ENCODE data around the gene SAV1. TPM values are rescaled to one million over a fixed set of nuclear protein-coding genes. Genes with fewer than 3 reads are reported as not detected.

The SAV1 gene
- total and polyA plus RNA-seq, 2 donors (not counting 1 experiment from before 2014, with no cell fraction given), result 22.4 to 36.1 TPM

DNA sequence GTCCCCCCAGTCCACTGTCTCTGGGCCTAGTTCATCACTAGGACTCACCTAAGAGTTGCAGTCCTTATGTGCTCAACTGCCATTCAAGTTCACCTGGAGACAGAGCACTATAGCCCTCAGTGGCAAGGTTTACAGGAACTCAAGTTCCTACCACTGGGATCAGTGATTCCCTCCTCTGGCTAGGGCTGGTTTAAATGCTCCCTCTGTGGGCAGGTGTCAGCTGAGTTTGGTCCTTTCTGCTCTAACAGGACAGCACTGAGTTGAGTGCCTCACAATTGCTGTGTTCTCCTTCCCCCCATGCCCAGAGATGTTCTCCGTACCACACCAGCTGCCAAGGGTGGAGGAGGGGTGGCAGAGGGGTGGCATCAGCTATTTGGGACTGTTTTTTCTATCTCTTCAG is 20.8 kb upstream of the SAV1 start:
- no peaks in the 10 kb centered on the region for H3K27me3 ChIP-seq (replicated peaks in 1 of 4; ENCODE audit: control extremely low read depth in 1 of 4, control insufficient read depth in 3 of 4, insufficient read depth in 4 of 4, low read length in 3 of 4)
- H3K9ac ChIP-seq (ENCODE audit: low read length), result no peak overlapping the region
- ATAC-seq (ENCODE audit: low read depth), result no peak
- peaks cover 8 to 17% (median 9%) of the 10 kb centered on the region in 3 donors for H3K9me3 ChIP-seq (ENCODE audit: control extremely low read depth in 1 of 3, control insufficient read depth in 2 of 3, insufficient read depth in 1 of 3, low read length in 2 of 3)
- no CpG with 5 or more reads among the region's 1 CpG for WGBS (ENCODE audit: insufficient coverage)
- H3K4me3 ChIP-seq (ENCODE audit: control extremely low read depth in 1 of 5, extremely low read depth in 1 of 5, insufficient read depth in 1 of 5, low read depth in 2 of 5, low read length in 4 of 5), result no peak overlapping the region
- no peaks in the 10 kb centered on the region for H3K79me2 ChIP-seq (ENCODE audit: control insufficient read depth, insufficient read depth, low read length)
- DNase-seq, result no peak
- H3K27me3 Mint-ChIP-seq, result no peaks in the 10 kb centered on the region
- H3K4me2 ChIP-seq (replicated peaks; ENCODE audit: low read depth, low read length, poor library complexity, severe bottlenecking), result no peak overlapping the region
- intact Hi-C loops (cut with micrococcal nuclease), result no loop called here
- no peak overlapping the region for H3K27ac ChIP-seq (ENCODE audit: low read length in 2 of 2)
- no peaks in the 10 kb centered on the region for H3K4me1 Mint-ChIP-seq
- no peaks in the 10 kb centered on the region for H3K4me1 ChIP-seq (ENCODE audit: control insufficient read depth in 2 of 2, insufficient read depth in 2 of 2, low read length in 2 of 2)
- H2AFZ ChIP-seq (ENCODE audit: insufficient read depth, low read depth, low read length, poor library complexity, severe bottlenecking), result no peak overlapping the region
- TF ChIP-seq, protein P1, sequence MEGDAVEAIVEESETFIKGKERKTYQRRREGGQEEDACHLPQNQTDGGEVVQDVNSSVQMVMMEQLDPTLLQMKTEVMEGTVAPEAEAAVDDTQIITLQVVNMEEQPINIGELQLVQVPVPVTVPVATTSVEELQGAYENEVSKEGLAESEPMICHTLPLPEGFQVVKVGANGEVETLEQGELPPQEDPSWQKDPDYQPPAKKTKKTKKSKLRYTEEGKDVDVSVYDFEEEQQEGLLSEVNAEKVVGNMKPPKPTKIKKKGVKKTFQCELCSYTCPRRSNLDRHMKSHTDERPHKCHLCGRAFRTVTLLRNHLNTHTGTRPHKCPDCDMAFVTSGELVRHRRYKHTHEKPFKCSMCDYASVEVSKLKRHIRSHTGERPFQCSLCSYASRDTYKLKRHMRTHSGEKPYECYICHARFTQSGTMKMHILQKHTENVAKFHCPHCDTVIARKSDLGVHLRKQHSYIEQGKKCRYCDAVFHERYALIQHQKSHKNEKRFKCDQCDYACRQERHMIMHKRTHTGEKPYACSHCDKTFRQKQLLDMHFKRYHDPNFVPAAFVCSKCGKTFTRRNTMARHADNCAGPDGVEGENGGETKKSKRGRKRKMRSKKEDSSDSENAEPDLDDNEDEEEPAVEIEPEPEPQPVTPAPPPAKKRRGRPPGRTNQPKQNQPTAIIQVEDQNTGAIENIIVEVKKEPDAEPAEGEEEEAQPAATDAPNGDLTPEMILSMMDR (IDR thresholded peaks at IDR 0.05), result no peak
- no peak for TF ChIP-seq EZH2 (IDR thresholded peaks at IDR 0.05; ENCODE audit: borderline replicate concordance, insufficient read depth, low read depth, low read length, poor library complexity, severe bottlenecking)
- CTCF ChIA-PET, result interaction anchor here (0.8 to 1.3 kb wide), 2 partner anchors 26 to 88 kb away, joined by 3 to 4 read pairs; no protein-coding TSS in a partner anchor
- POLR2A ChIA-PET, result no interaction called here
- H3K36me3 ChIP-seq (replicated peaks in 1 of 2; ENCODE audit: control extremely low read depth in 1 of 2, control insufficient read depth in 1 of 2, extremely low read depth in 1 of 2, insufficient read depth in 2 of 2, low read length in 1 of 2), result no peaks in the 10 kb centered on the region
- H3K4me3 Mint-ChIP-seq, result no peak overlapping the region
- no peaks in the 10 kb centered on the region for H4K20me1 ChIP-seq (ENCODE audit: control insufficient read depth, insufficient read depth, low read length, poor library complexity, severe bottlenecking)
- peaks cover 6% of the 10 kb centered on the region for H3K9me3 Mint-ChIP-seq (ENCODE audit: insufficient read depth)
- H3K27ac Mint-ChIP-seq, result no peak overlapping the region

DNA sequence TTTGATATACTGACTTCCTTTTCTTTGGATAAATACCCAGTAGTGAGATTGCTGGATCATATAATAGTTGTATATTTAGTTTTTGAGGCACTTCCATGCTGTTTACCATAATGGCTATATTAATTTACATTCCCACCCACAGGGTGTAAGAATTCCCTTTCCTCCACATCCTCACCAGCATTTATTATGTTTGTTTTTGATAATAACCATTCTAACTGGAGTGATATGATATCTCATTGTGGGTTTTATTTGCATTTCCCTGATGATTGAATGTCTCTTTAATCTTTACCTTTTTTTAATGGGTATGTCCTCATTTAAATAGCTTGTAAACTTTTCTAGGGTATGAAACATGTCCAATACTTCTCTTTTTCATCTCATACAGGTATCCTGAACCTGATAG is 11.6 kb upstream of the SAV1 start:
- H3K4me3 Mint-ChIP-seq, result no peak overlapping the region
- Histone ChIP-seq H3K4me1 (ENCODE audit: control insufficient read depth in 2 of 2, insufficient read depth in 2 of 2, low read length in 2 of 2) (peaks cover 24 to 26% of the 10 kb centered on the region in 2 donors), H3K27me3 (replicated peaks in 1 of 4; ENCODE audit: control extremely low read depth in 1 of 4, control insufficient read depth in 3 of 4, insufficient read depth in 4 of 4, low read length in 3 of 4) (no peaks in the 10 kb centered on the region), H2AFZ (ENCODE audit: insufficient read depth, low read depth, low read length, poor library complexity, severe bottlenecking) (no peak overlapping the region), H3K36me3 (replicated peaks in 1 of 2; ENCODE audit: control extremely low read depth in 1 of 2, control insufficient read depth in 1 of 2, extremely low read depth in 1 of 2, insufficient read depth in 2 of 2, low read length in 1 of 2) (no peaks in the 10 kb centered on the region), H3K79me2 (ENCODE audit: control insufficient read depth, insufficient read depth, low read length) (no peaks in the 10 kb centered on the region), H3K4me3 (ENCODE audit: control extremely low read depth in 1 of 5, extremely low read depth in 1 of 5, insufficient read depth in 1 of 5, low read depth in 2 of 5, low read length in 4 of 5) (no peak overlapping the region), H3K9me3 (ENCODE audit: control extremely low read depth in 1 of 3, control insufficient read depth in 2 of 3, insufficient read depth in 1 of 3, low read length in 2 of 3) (no peaks in the 10 kb centered on the region), H3K9ac (ENCODE audit: low read length) (no peak overlapping the region), H3K4me2 (replicated peaks; ENCODE audit: low read depth, low read length, poor library complexity, severe bottlenecking) (no peak overlapping the region), H3K27ac (ENCODE audit: low read length in 2 of 2) (no peak overlapping the region), H4K20me1 (ENCODE audit: control insufficient read depth, insufficient read depth, low read length, poor library complexity, severe bottlenecking) (no peaks in the 10 kb centered on the region)
- intact Hi-C loops (cut with micrococcal nuclease), result loop anchor here (5.0 kb wide), 1 partner anchor 32 kb away; no protein-coding TSS in a partner anchor
- no peaks in the 10 kb centered on the region for H3K27me3 Mint-ChIP-seq
- peaks cover 31% of the 10 kb centered on the region for H3K4me1 Mint-ChIP-seq
- no peak for TF ChIP-seq EZH2 (IDR thresholded peaks at IDR 0.05; ENCODE audit: borderline replicate concordance, insufficient read depth, low read depth, low read length, poor library complexity, severe bottlenecking)
- TF ChIP-seq, protein P1 (IDR thresholded peaks at IDR 0.05), result no peak
- ChIA-PET POLR2A (no interaction called here), CTCF (interaction anchor here (0.7 to 0.8 kb wide), 2 partner anchors 9 to 34 kb away, joined by 3 to 4 read pairs; no protein-coding TSS in a partner anchor)
- ATAC-seq (ENCODE audit: low read depth), result no peak
- H3K9me3 Mint-ChIP-seq (ENCODE audit: insufficient read depth), result no peaks in the 10 kb centered on the region
- DNase-seq, result no peak
- H3K27ac Mint-ChIP-seq, result no peak overlapping the region
